ENCODE data around the gene AKNA. TPM values are rescaled to one million over a fixed set of nuclear protein-coding genes. Genes with fewer than 3 reads are reported as not detected.

The AKNA gene
- total and polyA plus RNA-seq, 7 donors = 9.9 to 81.6 (median 16.9) TPM

DNA sequence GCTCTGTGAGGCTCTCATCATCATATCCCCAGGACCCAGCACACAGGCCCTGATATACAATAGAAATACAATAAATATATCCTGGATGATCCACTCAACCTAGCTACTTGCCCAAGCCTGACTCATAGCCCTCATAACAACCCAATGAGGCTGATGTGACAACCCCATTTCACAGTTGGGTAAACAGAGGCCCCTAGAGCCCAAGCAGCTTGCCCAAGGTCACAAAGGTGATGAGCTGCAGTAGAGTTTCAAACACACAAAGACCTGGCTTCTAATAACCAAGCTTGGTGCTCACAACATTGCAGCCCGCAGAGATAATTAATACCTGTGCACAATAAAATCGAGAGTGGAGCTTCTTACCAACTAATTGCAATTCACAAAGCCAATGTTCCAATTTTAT, 3.2 kb upstream of the AKNA start:
- DNase-seq = no peak
- WGBS, 2 donors = 69 to 85% methylated on average over 2 of the region's 2 CpGs
- H3K9me3 ChIP-seq = no peaks in the 10 kb centered on the region
- H3K27me3 ChIP-seq = no peaks in the 10 kb centered on the region
- TF ChIP-seq EP300 (IDR thresholded peaks at IDR 0.05) = no peak
- TF ChIP-seq, protein P1, sequence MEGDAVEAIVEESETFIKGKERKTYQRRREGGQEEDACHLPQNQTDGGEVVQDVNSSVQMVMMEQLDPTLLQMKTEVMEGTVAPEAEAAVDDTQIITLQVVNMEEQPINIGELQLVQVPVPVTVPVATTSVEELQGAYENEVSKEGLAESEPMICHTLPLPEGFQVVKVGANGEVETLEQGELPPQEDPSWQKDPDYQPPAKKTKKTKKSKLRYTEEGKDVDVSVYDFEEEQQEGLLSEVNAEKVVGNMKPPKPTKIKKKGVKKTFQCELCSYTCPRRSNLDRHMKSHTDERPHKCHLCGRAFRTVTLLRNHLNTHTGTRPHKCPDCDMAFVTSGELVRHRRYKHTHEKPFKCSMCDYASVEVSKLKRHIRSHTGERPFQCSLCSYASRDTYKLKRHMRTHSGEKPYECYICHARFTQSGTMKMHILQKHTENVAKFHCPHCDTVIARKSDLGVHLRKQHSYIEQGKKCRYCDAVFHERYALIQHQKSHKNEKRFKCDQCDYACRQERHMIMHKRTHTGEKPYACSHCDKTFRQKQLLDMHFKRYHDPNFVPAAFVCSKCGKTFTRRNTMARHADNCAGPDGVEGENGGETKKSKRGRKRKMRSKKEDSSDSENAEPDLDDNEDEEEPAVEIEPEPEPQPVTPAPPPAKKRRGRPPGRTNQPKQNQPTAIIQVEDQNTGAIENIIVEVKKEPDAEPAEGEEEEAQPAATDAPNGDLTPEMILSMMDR (IDR thresholded peaks at IDR 0.05) = no peak
- no peak for TF ChIP-seq POLR2A (IDR thresholded peaks at IDR 0.05)
- no peak for TF ChIP-seq POLR2AphosphoS5 (IDR thresholded peaks at IDR 0.05)
- intact Hi-C loops (cut with DNase I) = no loop called here
- peaks cover 0 to 53% (median 43%) of the 10 kb centered on the region in 4 donors for H3K4me1 ChIP-seq
- no peaks in the 10 kb centered on the region for H3K36me3 ChIP-seq
- no peak overlapping the region for H3K4me3 ChIP-seq
- no peak overlapping the region for H3K27ac ChIP-seq

DNA sequence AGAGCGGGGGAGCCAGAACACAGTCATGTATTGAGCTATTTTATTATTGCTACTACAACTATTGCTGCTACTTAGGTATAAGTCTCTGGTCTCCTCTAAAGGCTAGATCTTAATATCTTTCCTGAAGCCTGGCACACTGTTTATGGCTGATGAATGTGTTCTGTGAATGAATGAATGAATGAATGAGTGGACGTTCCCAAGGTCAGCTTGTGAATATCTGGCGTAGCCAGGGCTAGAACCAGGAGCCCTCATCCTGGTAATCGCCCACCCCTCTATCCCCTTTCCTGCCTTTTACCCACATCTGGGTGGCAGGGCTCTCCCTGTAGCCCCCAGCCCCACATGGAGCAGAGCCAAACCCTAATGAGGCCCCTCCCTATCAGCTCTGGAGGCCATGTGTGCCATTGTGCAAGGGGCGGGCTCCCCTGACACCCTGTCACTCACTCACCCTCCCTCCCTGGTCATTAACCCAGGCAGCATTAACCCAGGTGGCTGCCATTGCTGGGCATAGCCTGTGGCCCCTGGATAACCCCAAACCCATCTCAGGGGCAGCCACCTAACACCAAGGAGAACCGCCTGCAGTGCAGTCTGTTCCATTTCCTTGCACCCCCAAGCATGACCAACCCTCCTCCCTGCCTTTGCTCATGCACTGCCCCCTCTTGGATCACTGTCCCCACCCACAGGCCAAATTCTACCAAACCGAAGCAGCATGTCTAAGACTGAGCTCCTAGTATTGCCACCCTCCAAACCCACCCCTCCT, 2.0 kb upstream of the AKNA start:
- TF ChIP-seq POLR2AphosphoS5 (IDR thresholded peaks at IDR 0.05) (no peak), EP300 (IDR thresholded peaks at IDR 0.05) (no peak), POLR2A (IDR thresholded peaks at IDR 0.05) (no peak)
- TF ChIP-seq, protein P1 (IDR thresholded peaks at IDR 0.05) = no peak
- H3K9me3 ChIP-seq = no peaks in the 10 kb centered on the region
- H3K4me1 ChIP-seq = peaks cover 0 to 53% (median 43%) of the 10 kb centered on the region in 4 donors
- H3K27me3 ChIP-seq = no peaks in the 10 kb centered on the region
- H3K36me3 ChIP-seq = no peaks in the 10 kb centered on the region
- 74 to 76% methylated on average over 7 of the region's 7 CpGs for WGBS, 2 donors
- no peak for DNase-seq
- peak overlapping the region in 2 of 4 donors; percentile 88 to 89 for H3K27ac ChIP-seq
- intact Hi-C loops (cut with DNase I) = loop anchor here (2.0 kb wide), 1 partner anchor 41 kb away; no protein-coding TSS in a partner anchor
- H3K4me3 ChIP-seq = no peak overlapping the region

DNA sequence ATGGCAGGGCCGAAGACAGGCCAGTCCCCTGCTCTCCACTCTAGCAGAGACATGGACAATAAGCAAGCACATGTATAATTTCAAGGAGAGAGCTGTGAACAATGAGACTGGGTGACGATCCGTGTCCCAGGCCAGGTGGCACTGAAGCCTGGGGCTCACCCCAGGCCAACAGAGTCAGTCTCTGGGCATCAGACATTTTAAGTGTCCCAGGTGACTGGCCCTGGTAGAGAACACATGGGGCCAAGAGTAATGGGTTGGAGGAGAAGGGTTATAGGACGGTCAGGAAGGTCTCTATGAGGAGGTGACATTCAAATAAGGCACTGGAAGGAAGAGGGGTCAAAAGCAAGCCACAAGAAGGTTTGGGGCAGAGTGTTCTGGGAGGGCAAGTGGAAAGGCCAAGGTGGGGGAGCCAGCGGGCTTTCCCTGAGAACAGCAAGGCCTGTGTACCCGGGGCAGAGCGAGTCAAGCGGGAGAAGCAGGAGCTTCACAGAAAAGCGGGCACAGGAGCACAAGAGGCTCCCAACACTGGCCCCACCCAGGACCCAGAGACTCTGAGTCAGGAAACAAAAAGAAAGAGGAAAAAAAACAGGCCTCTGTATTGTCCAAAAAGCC, 1.1 kb upstream of the AKNA start:
- no peak for DNase-seq
- Histone ChIP-seq H3K9me3 (no peaks in the 10 kb centered on the region), H3K27me3 (no peaks in the 10 kb centered on the region), H3K4me1 (peaks cover 0 to 59% (median 42%) of the 10 kb centered on the region in 4 donors), H3K4me3 (no peak overlapping the region), H3K36me3 (no peaks in the 10 kb centered on the region), H3K27ac (peak overlapping the region; percentile 84 to 91 (median 88))
- intact Hi-C loops (cut with DNase I) = loop anchor here (2.0 kb wide), 1 partner anchor 40 kb away; no protein-coding TSS in a partner anchor
- TF ChIP-seq POLR2A (IDR thresholded peaks at IDR 0.05) = no peak
- TF ChIP-seq, protein P1 (IDR thresholded peaks at IDR 0.05) = no peak
- no peak for TF ChIP-seq POLR2AphosphoS5 (IDR thresholded peaks at IDR 0.05)
- TF ChIP-seq EP300 (IDR thresholded peaks at IDR 0.05) = no peak
- 67 to 74% methylated on average over 9 of the region's 9 CpGs for WGBS, 2 donors

DNA sequence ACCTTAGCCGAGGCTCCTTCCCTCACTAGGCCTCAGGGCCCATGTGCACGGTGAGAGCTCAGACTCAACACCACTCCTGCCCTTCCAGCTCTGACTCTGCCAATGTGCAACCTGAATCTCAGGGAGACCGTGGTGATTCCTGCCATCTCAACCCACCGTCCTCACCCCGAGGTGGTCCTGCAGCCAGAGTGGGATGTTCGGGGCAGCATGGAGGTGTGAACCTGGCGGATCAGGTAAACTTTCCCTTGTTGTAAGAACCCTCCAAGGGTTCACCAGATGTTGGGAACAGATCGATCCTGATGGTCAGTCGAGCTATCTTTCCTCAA, 538 bp upstream of the AKNA start:
- Histone ChIP-seq H3K27me3 (no peaks in the 10 kb centered on the region), H3K9me3 (no peaks in the 10 kb centered on the region), H3K36me3 (no peaks in the 10 kb centered on the region), H3K27ac (peak overlapping the region; percentile 84 to 91 (median 88)), H3K4me1 (peaks cover 0 to 64% (median 46%) of the 10 kb centered on the region in 4 donors), H3K4me3 (peak overlapping the region in 3 of 4 donors; percentile 60 to 64 (median 62))
- no peak for TF ChIP-seq EP300 (IDR thresholded peaks at IDR 0.05)
- TF ChIP-seq POLR2A (IDR thresholded peaks at IDR 0.05) = no peak
- TF ChIP-seq, protein P1 (IDR thresholded peaks at IDR 0.05) = no peak
- TF ChIP-seq POLR2AphosphoS5 (IDR thresholded peaks at IDR 0.05) = no peak
- WGBS, 2 donors = 62 to 73% methylated on average over 9 of the region's 9 CpGs
- no peak for DNase-seq
- intact Hi-C loops (cut with DNase I) = loop anchor here (2.0 kb wide), 1 partner anchor 40 kb away; no protein-coding TSS in a partner anchor

Measured in sigmoid colon (tissue), 7 donors.